ENCODE measurements around the gene PRAC1. TPM values are rescaled to one million over a fixed set of nuclear protein-coding genes. Genes with fewer than 3 reads are reported as not detected.
"Not testable (repeated sequence)": the region's sequence is repeated elsewhere in the genome, so short reads cannot be mapped to it uniquely, and the experiment has no call there.

Gene PRAC1
- total and polyA plus RNA-seq, 4 donors: not detected

DNA sequence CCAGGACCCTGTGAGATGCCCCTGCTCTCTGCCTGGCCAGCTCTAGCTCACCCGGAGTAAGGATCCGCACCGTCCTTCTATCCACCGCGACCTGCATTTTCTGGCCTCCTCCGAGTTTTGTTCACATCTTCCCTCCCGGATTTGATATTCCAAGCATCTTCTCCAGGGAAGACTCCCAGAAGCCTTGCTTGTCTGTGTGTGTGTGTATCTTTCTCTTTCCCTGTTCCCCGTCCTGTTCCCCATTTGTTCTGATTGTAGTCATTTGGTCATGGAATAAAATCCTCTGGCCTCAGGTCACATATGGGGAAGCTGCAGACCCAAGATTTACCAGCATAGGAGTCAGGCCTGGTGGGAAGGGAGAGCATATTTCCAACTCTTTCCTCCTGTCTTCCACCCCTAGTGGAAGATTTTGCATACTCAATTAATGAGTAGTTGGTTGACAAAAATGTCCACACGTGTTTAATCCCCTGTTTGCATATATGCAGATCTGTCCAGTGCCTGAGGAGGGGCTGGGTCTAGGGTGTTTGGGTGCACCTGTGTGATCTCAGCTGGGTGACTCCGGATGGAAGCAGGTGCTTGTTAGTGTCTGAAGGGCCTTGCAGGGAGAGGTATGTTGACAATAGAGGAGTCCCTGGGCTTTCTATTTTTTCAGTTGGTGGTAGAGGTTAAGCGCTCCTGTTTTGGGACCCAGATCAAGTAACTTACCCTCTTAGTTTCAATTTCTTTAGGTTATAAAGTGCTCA is 1.9 kb downstream of the PRAC1 start:
- Histone ChIP-seq H3K36me3 (ENCODE audit: control insufficient read depth, insufficient read depth, low read length) (no peaks in the 10 kb centered on the region), H3K27me3 (ENCODE audit: control insufficient read depth, insufficient read depth, low read length) (peaks cover 100% of the 10 kb centered on the region), H3K4me1 (ENCODE audit: control insufficient read depth, insufficient read depth, low read length) (peaks cover 45% of the 10 kb centered on the region), H3K27ac (ENCODE audit: low read depth, low read length) (no peak overlapping the region), H3K4me3 (ENCODE audit: low read depth, low read length) (no peak overlapping the region), H3K9me3 (ENCODE audit: control insufficient read depth, insufficient read depth, low read length) (no peaks in the 10 kb centered on the region)
- DNase-seq (ENCODE audit: low read depth in 4 of 6, low spot score in 6 of 6): no peak
- WGBS (ENCODE audit: insufficient coverage): 9% methylated on average over 5 of the region's 11 CpGs

- H3K4me3 ChIP-seq (ENCODE audit: low read depth, low read length): no peak overlapping the region
- no peak overlapping the region for H3K27ac ChIP-seq (ENCODE audit: low read depth, low read length)
- H3K9me3 ChIP-seq (ENCODE audit: control insufficient read depth, insufficient read depth, low read length): no peaks in the 10 kb centered on the region
- H3K36me3 ChIP-seq (ENCODE audit: control insufficient read depth, insufficient read depth, low read length): no peaks in the 10 kb centered on the region
- peaks cover 99% of the 10 kb centered on the region for H3K27me3 ChIP-seq (ENCODE audit: control insufficient read depth, insufficient read depth, low read length)
- peak in 1 of 6 donors; percentile 52 for DNase-seq (ENCODE audit: low read depth in 4 of 6, low spot score in 6 of 6)
- H3K4me1 ChIP-seq (ENCODE audit: control insufficient read depth, insufficient read depth, low read length): peaks cover 38% of the 10 kb centered on the region
- WGBS (ENCODE audit: insufficient coverage): 3% methylated on average over 29 of the region's 37 CpGs
Measured at GRCh38 chr17:48719642-48720265, 2.6 kb downstream of the PRAC1 start.

DNA sequence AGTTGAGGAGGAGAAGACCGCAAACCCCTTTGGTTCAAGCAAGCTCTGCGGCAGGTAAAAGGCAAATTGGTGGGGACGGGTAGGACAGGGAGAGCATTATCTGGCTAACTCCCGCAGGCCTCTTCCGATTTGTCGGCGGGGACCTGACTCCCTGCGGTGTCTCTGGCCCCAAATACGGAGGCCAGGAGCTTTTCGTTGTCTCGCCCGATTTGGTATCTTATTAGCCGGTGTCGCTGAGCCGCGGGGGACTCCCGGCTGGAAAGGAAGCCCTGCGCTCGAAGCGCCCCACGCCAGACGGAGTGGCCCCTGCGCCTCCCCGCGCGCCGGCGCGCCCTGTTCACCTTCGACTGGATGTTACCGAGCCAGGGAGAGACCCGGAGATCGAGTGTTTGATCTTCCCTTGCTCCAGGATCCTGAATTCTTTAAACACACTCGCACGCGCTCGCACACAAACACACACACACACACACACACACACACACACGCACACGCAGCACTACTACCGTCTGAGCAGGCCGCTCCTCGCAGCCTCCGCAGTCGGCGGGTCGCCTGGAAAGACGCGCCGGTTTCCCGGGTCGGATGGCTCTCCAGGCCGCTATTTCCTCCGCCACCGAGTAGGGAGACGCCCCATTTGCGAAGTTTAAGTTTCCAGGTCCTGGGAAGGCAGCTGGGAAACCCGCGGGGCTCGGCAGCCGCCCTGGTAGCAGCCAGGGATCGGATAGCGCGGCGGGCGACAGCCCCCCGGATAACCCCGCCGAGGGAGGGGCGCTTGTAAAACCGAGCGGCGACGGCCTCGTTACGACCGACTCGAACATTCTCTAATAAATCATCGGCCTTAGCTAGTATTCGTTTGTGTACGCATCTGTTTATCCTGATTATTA is 3.3 kb downstream of the PRAC1 start:
- DNase-seq (ENCODE audit: low read depth in 4 of 6, low spot score in 6 of 6): peak in 2 of 6 donors; percentile 43 to 49
- Histone ChIP-seq H3K36me3 (ENCODE audit: control insufficient read depth, insufficient read depth, low read length) (no peaks in the 10 kb centered on the region), H3K27ac (ENCODE audit: low read depth, low read length) (no peak overlapping the region), H3K9me3 (ENCODE audit: control insufficient read depth, insufficient read depth, low read length) (no peaks in the 10 kb centered on the region), H3K4me3 (ENCODE audit: low read depth, low read length) (no peak overlapping the region), H3K4me1 (ENCODE audit: control insufficient read depth, insufficient read depth, low read length) (peaks cover 32% of the 10 kb centered on the region), H3K27me3 (ENCODE audit: control insufficient read depth, insufficient read depth, low read length) (peaks cover 97% of the 10 kb centered on the region)
- WGBS (ENCODE audit: insufficient coverage): under 1% methylated on average over 74 of the region's 80 CpGs

GRCh38 chr17:48718227-48718760 is 4.0 kb downstream of the PRAC1 start:
- Histone ChIP-seq H3K9me3 (ENCODE audit: control insufficient read depth, insufficient read depth, low read length) (no peaks in the 10 kb centered on the region), H3K27me3 (ENCODE audit: control insufficient read depth, insufficient read depth, low read length) (peaks cover 94% of the 10 kb centered on the region), H3K36me3 (ENCODE audit: control insufficient read depth, insufficient read depth, low read length) (no peaks in the 10 kb centered on the region), H3K4me1 (ENCODE audit: control insufficient read depth, insufficient read depth, low read length) (peaks cover 27% of the 10 kb centered on the region), H3K27ac (ENCODE audit: low read depth, low read length) (no peak overlapping the region), H3K4me3 (ENCODE audit: low read depth, low read length) (no peak overlapping the region)
- WGBS (ENCODE audit: insufficient coverage): under 1% methylated on average over 21 of the region's 24 CpGs
- DNase-seq (ENCODE audit: low read depth in 4 of 6, low spot score in 6 of 6): peak in 2 of 6 donors; percentile 55 to 74

- Histone ChIP-seq H3K36me3 (ENCODE audit: control insufficient read depth, insufficient read depth, low read length) (no peaks in the 10 kb centered on the region), H3K4me1 (ENCODE audit: control insufficient read depth, insufficient read depth, low read length) (peaks cover 20% of the 10 kb centered on the region), H3K27ac (ENCODE audit: low read depth, low read length) (no peak overlapping the region), H3K4me3 (ENCODE audit: low read depth, low read length) (no peak overlapping the region), H3K27me3 (ENCODE audit: control insufficient read depth, insufficient read depth, low read length) (peaks cover 91% of the 10 kb centered on the region), H3K9me3 (ENCODE audit: control insufficient read depth, insufficient read depth, low read length) (no peaks in the 10 kb centered on the region)
- peak in 1 of 6 donors; percentile 43 for DNase-seq (ENCODE audit: low read depth in 4 of 6, low spot score in 6 of 6)
- WGBS (ENCODE audit: insufficient coverage): 18% methylated on average over 4 of the region's 10 CpGs
Measured at GRCh38 chr17:48717367-48718226, 4.7 kb downstream of the PRAC1 start.

- not testable (repeated sequence) for H3K9me3 ChIP-seq (ENCODE audit: control insufficient read depth, insufficient read depth, low read length); H3K36me3 ChIP-seq (ENCODE audit: control insufficient read depth, insufficient read depth, low read length); DNase-seq (ENCODE audit: low read depth in 4 of 6, low spot score in 6 of 6); H3K4me3 ChIP-seq (ENCODE audit: low read depth, low read length); H3K27ac ChIP-seq (ENCODE audit: low read depth, low read length)
- 80% methylated on average over 1 of the region's 3 CpGs for WGBS (ENCODE audit: insufficient coverage)
- peaks cover 18% of the 10 kb centered on the region for H3K4me1 ChIP-seq (ENCODE audit: control insufficient read depth, insufficient read depth, low read length)
- peaks cover 87% of the 10 kb centered on the region for H3K27me3 ChIP-seq (ENCODE audit: control insufficient read depth, insufficient read depth, low read length)
Measured at GRCh38 chr17:48716549-48716948, 5.8 kb downstream of the PRAC1 start.

GRCh38 chr17:48715496-48716399 is 6.6 kb downstream of the PRAC1 start:
- Histone ChIP-seq H3K27me3 (ENCODE audit: control insufficient read depth, insufficient read depth, low read length) (peaks cover 87% of the 10 kb centered on the region), H3K9me3 (ENCODE audit: control insufficient read depth, insufficient read depth, low read length) (no peaks in the 10 kb centered on the region), H3K36me3 (ENCODE audit: control insufficient read depth, insufficient read depth, low read length) (no peaks in the 10 kb centered on the region), H3K4me1 (ENCODE audit: control insufficient read depth, insufficient read depth, low read length) (peaks cover 18% of the 10 kb centered on the region), H3K4me3 (ENCODE audit: low read depth, low read length) (no peak overlapping the region), H3K27ac (ENCODE audit: low read depth, low read length) (no peak overlapping the region)
- WGBS (ENCODE audit: insufficient coverage): 15% methylated on average over 3 of the region's 5 CpGs
- DNase-seq (ENCODE audit: low read depth in 4 of 6, low spot score in 6 of 6): no peak

GRCh38 chr17:48711128-48711527 is 11.2 kb downstream of the PRAC1 start:
- Histone ChIP-seq H3K27me3 (ENCODE audit: control insufficient read depth, insufficient read depth, low read length) (peaks cover 58% of the 10 kb centered on the region), H3K4me1 (ENCODE audit: control insufficient read depth, insufficient read depth, low read length) (no peaks in the 10 kb centered on the region), H3K27ac (ENCODE audit: low read depth, low read length) (no peak overlapping the region), H3K36me3 (ENCODE audit: control insufficient read depth, insufficient read depth, low read length) (no peaks in the 10 kb centered on the region), H3K4me3 (ENCODE audit: low read depth, low read length) (no peak overlapping the region), H3K9me3 (ENCODE audit: control insufficient read depth, insufficient read depth, low read length) (no peaks in the 10 kb centered on the region)
- 61% methylated on average over 2 of the region's 4 CpGs for WGBS (ENCODE audit: insufficient coverage)
- no peak for DNase-seq (ENCODE audit: low read depth in 4 of 6, low spot score in 6 of 6)
